Measurements from ENCODE around the gene STK24. TPM values are rescaled to one million over a fixed set of nuclear protein-coding genes. Genes with fewer than 3 reads are reported as not detected.

STK24 gene
- total and polyA plus RNA-seq, 2 of the 4 experiments (the other 2 are of a cell fraction): 29.2 to 43.4 TPM

- Histone ChIP-seq H3K4me3 (ENCODE audit: insufficient read depth, low read depth, low read length) (no peak overlapping the region), H3K9ac (ENCODE audit: low read depth, low read length) (no peak overlapping the region), H2BK15ac (ENCODE audit: low read depth, low read length) (no peak overlapping the region), H4K91ac (ENCODE audit: insufficient read depth, low read depth, low read length) (no peak overlapping the region), H3K4ac (ENCODE audit: low read depth, low read length) (no peak overlapping the region; the same call in 1 of the 2 replicates), H2AK5ac (ENCODE audit: low read depth, low read length) (no peak overlapping the region), H2AK9ac (replicated peaks; ENCODE audit: low read depth, low read length, poor library complexity) (no peak overlapping the region), H2BK5ac (ENCODE audit: low read depth, low read length, poor library complexity, severe bottlenecking) (no peak overlapping the region), H3K18ac (ENCODE audit: low read depth, low read length) (no peak overlapping the region), H3K79me1 (ENCODE audit: low read depth in 1 of 2, low read length in 2 of 2) (peaks cover 39 to 94% of the 10 kb centered on the region in 2 experiments), H3K9me3 (ENCODE audit: control insufficient read depth, insufficient read depth, low read length) (no peaks in the 10 kb centered on the region), H2BK120ac (ENCODE audit: low read depth, low read length) (no peak overlapping the region), H4K8ac (ENCODE audit: low read depth in 2 of 2, low read length in 2 of 2) (no peak overlapping the region), H2AFZ (replicated peaks; ENCODE audit: low read length, poor library complexity) (no peak overlapping the region), H3K56ac (ENCODE audit: extremely low read depth, insufficient read depth, low read length) (no peak overlapping the region), H3K4me1 (ENCODE audit: control insufficient read depth, insufficient read depth, low read length) (peaks cover 5% of the 10 kb centered on the region; the same call in 1 of the 2 replicates), H4K20me1 (ENCODE audit: insufficient read depth, low read length) (peaks cover 99% of the 10 kb centered on the region), H3K27me3 (ENCODE audit: control insufficient read depth, insufficient read depth, low read length) (no peaks in the 10 kb centered on the region), H3K36me3 (ENCODE audit: control insufficient read depth, insufficient read depth, low read length) (no peaks in the 10 kb centered on the region), H2BK20ac (ENCODE audit: low read depth, low read length) (no peak overlapping the region), H3K14ac (replicated peaks; ENCODE audit: low read depth, low read length) (no peak overlapping the region), H3K4me2 (ENCODE audit: low read depth, low read length) (no peak overlapping the region), H4K5ac (ENCODE audit: low read depth, low read length) (no peak overlapping the region), H3K23ac (ENCODE audit: low read depth, low read length) (no peak overlapping the region; the same call in 1 of the 2 replicates), H3K27ac (ENCODE audit: insufficient read depth, low read length) (no peak overlapping the region), H3K9me1 (ENCODE audit: insufficient read depth, low read length) (peaks cover 48% of the 10 kb centered on the region)
- ChIA-PET POLR2A (ENCODE audit: unreplicated experiment) (no interaction called here), CTCF (no interaction called here)
- intact Hi-C loops (cut with micrococcal nuclease): no loop called here
- dilution Hi-C loops (cut with HindIII; ENCODE audit: low sequenced_read_pairs, unreplicated experiment): no loop called here
- WGBS, 2 experiments (ENCODE audit: extremely low coverage in 2 of 2, insufficient read length in 1 of 2): 90% methylated on average over 6 of the region's 8 CpGs; no CpG with 5 or more reads in 1 of the 2 experiments
- TF ChIP-seq BHLHE40 (IDR thresholded peaks at IDR 0.05; ENCODE audit: low read depth, low read length) (no peak), CHD1 (IDR thresholded peaks at IDR 0.05; ENCODE audit: low read depth, low read length) (no peak), ELK1 (IDR thresholded peaks at IDR 0.05; ENCODE audit: borderline replicate concordance, low read depth, low read length) (no peak), MXI1 (IDR thresholded peaks at IDR 0.05; ENCODE audit: borderline replicate concordance, low read depth, low read length) (no peak)
- BruUV-seq (replicated peaks): no TSS peak
- no peak for DNase-seq
- in situ Hi-C loops (cut with MboI; ENCODE audit: low sequenced_read_pairs): no loop called here
- ATAC-seq (ENCODE audit: low read depth): no peak
These were observed 47.7 kb downstream of the STK24 start for GRCh38 chr13:98529171-98529570.
